Right renal cortex interstitium (tissue), 3 donors: ENCODE measurements around the gene KRTAP4-9. TPM values are rescaled to one million over a fixed set of nuclear protein-coding genes. Genes with fewer than 3 reads are reported as not detected.
"Not testable (repeated sequence)": the region's sequence is repeated elsewhere in the genome, so short reads cannot be mapped to it uniquely, and the experiment has no call there.

Source experiments
- DNase-seq, 3 donors: peaks; one replicate each; pipeline ENCODE4 v3.0.0-alpha.2; 2013; ENCODE audit warnings: low read depth in 3 of 3, low spot score in 2 of 3
- polyA plus RNA-seq, 3 donors: library from polyadenylated mRNA; unstranded; fragments of 120-200 nt; gene quantifications; one replicate each; pipeline ENCODE4 v1.2.1, GENCODE V29; 2013; ENCODE audit not compliant: insufficient read length in 3 of 3

The KRTAP4-9 gene
- polyA plus RNA-seq, 3 donors = not detected

GRCh38 chr17:41125064-41125463 is 19.9 kb downstream of the KRTAP4-9 start:
- no peak for DNase-seq

GRCh38 chr17:41126412-41126811 is 21.2 kb downstream of the KRTAP4-9 start:
- no peak for DNase-seq

GRCh38 chr17:41127371-41127770 is 22.2 kb downstream of the KRTAP4-9 start:
- DNase-seq = no peak

DNA sequence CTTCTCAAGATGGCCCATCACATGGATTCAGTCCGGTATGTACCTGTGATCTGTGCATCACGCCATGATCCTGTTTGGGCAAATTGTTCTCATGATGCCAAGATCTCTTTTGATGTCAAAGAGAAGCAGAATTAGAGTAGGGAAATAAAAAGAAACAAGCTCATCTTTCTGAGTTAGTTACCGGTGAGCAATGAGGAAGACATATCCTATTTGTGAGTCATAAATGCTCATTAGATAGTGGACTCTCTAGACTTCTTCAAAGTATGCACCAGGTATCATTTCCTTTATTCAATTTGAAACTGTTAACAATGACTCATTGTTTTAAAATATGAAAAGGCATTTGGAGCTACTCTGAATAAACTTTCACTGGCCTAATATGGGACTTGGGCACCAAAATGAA is 26.8 kb downstream of the KRTAP4-9 start:
- DNase-seq = no peak

DNA sequence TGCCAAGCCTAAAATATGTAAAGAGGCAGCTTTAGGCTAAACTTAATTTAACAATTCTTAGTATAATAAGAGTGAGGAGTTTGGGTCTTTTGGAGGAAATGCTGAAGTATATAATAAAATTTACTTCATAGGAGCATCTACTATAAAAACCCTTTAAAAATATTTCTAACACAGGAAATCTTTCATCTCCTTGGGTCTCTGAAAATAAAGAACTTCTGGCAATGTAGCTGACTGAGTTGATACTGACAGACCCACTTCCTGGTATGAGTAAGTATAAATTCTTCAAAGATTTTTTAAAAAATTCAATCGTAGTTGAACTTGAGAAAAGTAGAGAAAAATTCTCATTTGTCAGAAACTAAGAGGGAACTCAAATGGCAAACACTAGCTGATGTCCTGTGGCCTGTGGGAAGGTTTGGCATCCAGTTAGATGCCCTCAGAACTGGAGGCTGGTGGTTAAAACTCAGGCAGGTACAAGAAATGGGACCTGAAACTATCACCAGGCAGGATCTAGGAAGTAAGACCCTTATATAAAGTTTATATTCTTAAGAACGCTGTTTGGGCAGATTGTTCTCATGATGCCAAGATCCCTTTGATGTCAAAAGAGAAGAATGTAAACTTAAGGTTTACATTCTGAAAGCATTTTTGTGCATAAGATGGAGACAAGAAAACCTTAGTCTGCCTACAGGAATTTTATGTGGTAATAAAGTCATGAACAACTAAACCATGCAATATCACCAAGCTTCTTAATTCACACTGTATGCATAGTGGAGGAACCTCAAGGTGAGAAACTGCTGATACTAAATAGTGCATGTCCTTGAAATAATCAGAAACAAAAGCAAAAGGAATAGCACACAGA is 28.9 kb downstream of the KRTAP4-9 start:
- no peak for DNase-seq

GRCh38 chr17:41139865-41140264 is 34.7 kb downstream of the KRTAP4-9 start:
- DNase-seq = not testable (repeated sequence)

GRCh38 chr17:41140360-41141131 is 35.4 kb downstream of the KRTAP4-9 start, which contains the start of gene KRTAP4-6:
TSS of gene KRTAP4-6 (minus strand) at chr17:41140544. CDS start at chr17:41140487, 57 bp downstream.
- no peak for DNase-seq

- no peak for DNase-seq
These were observed 36.2 kb downstream of the KRTAP4-9 start for GRCh38 chr17:41141361-41141760.

DNA sequence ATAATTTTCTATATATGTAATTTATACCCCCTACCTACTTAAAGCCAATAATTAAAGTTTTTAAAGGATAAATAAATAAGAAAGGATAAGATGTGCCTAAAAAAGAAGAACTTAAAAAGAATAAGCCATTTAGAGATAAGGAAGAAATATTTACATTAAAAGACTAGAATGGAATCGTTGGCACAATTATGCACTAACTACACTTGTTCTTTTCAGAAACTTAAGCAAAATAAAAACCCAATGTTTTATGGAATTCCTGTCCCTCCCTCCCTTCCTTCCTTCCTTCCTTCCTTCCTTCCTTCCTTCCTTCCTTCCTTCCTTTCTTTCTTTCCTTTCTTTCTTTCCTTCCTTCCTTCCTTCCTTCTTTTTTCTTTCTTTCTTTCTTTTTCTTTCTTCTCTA is 39.7 kb downstream of the KRTAP4-9 start:
- no peak for DNase-seq

GRCh38 chr17:41145261-41145660 is 40.1 kb downstream of the KRTAP4-9 start:
- DNase-seq = no peak

- no peak for DNase-seq
These were observed 42.5 kb downstream of the KRTAP4-9 start for GRCh38 chr17:41147531-41148204.

DNA sequence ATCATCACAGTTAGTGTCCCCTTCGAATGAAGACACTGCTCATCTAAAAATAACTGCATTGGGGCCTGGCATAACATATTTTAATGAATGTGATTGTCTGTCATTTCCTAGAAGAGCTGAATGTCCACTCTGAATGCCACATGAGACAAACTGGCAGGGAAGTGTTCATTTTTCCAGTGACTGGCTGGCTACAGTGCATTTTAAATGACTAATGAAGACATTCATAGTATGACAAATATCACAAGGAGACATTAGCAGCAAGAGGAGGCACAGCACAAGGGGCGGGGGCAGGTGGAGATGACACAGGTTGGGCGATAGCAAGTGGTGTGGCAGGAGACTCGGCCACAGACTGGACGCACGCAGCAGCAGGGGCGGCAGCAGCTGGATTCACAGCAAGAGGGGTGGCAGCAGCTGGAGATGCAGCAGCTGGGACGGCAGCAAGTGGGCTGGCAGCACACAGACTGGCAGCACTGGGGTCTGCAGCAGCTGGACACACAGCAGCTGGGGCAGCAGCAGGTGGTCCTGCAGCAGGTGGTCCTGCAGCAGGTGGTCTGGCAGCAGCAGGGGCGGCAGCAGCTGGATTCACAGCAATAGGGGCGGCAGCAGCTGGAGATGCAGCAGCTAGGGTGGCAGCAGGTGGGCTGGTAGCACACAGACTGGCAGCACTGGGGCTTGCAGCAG is 43.9 kb downstream of the KRTAP4-9 start:
- DNase-seq = not testable (repeated sequence)

GRCh38 chr17:41149652-41149985 is 44.4 kb downstream of the KRTAP4-9 start, which contains the start of gene KRTAP4-5:
TSS of gene KRTAP4-5 (minus strand) at chr17:41149825. CDS start at chr17:41149767, 58 bp downstream.
- DNase-seq = no peak

DNA sequence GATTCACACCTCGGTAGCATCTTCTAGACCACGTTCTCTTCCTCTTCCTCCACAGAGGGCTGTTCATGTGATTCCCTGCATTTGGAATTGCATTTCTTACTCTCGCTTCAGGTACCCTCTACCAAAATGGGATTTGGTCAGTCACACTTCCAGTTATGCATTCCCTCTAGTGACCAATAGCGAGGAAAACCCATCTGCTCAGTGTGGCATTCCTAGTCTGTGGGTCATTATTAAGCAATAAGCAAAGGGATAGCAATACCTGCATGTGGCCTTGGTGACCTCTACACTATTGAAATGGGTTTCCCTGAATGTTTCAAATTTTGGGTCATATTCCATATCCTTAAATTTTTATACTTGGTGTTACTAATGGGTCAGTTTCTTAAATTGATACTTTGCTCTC is 44.8 kb downstream of the KRTAP4-9 start:
- DNase-seq = no peak

- DNase-seq = no peak
These were observed 46.3 kb downstream of the KRTAP4-9 start for GRCh38 chr17:41151525-41151924.

GRCh38 chr17:41153856-41154255 is 48.7 kb downstream of the KRTAP4-9 start:
- DNase-seq = no peak

Other genes starting within 250 kb of the KRTAP4-9 start
- gene KRT12, start 238.2 kb upstream of the KRTAP4-9 start, polyA plus RNA-seq = not detected
- gene KRT20, start 220.1 kb upstream of the KRTAP4-9 start, polyA plus RNA-seq = under 1 TPM in 2 of 3 donors, not detected in 1; 0.17 to 0.37 TPM
- 1 to 10 TPM in 2 of 3 donors, under 1 TPM in 1; 0.45 to 2.2 (median 2.0) TPM for gene KRT23, start 167.7 kb upstream of the KRTAP4-9 start, polyA plus RNA-seq
- gene KRT39, start 138.4 kb upstream of the KRTAP4-9 start, polyA plus RNA-seq = not detected
- gene KRT40, start 121.1 kb upstream of the KRTAP4-9 start, polyA plus RNA-seq = not detected
- gene KRTAP3-3, start 111.2 kb upstream of the KRTAP4-9 start, polyA plus RNA-seq = not detected
- gene KRTAP3-2, start 105.5 kb upstream of the KRTAP4-9 start, polyA plus RNA-seq = not detected
- not detected for gene KRTAP3-1, start 96.3 kb upstream of the KRTAP4-9 start, polyA plus RNA-seq
- not detected for gene KRTAP1-5, start 78.2 kb upstream of the KRTAP4-9 start, polyA plus RNA-seq
- gene KRTAP1-4, start 75.2 kb upstream of the KRTAP4-9 start, polyA plus RNA-seq = not detected
- gene KRTAP1-3, start 70.5 kb upstream of the KRTAP4-9 start, polyA plus RNA-seq = not detected
- gene KRTAP1-1, start 63.9 kb upstream of the KRTAP4-9 start, polyA plus RNA-seq = not detected
- not detected for gene KRTAP2-1, start 58.1 kb upstream of the KRTAP4-9 start, polyA plus RNA-seq
- gene KRTAP2-2, start 50.2 kb upstream of the KRTAP4-9 start, polyA plus RNA-seq = not detected
- not detected for gene KRTAP2-3, start 45.3 kb upstream of the KRTAP4-9 start, polyA plus RNA-seq
- not detected for gene KRTAP2-4, start 39.5 kb upstream of the KRTAP4-9 start, polyA plus RNA-seq
- not detected for gene KRTAP4-7, start 21.2 kb upstream of the KRTAP4-9 start, polyA plus RNA-seq
- not detected for gene KRTAP4-8, start 7.2 kb upstream of the KRTAP4-9 start, polyA plus RNA-seq
- not detected for gene KRTAP4-16, start 3.2 kb upstream of the KRTAP4-9 start, polyA plus RNA-seq
- not detected for gene KRTAP4-11, start 13.0 kb downstream of the KRTAP4-9 start, polyA plus RNA-seq
- gene KRTAP4-12, start 18.8 kb downstream of the KRTAP4-9 start, polyA plus RNA-seq = not detected
- not detected for gene KRTAP4-6, start 35.2 kb downstream of the KRTAP4-9 start, polyA plus RNA-seq
- gene KRTAP4-5, start 44.4 kb downstream of the KRTAP4-9 start, polyA plus RNA-seq = not detected
- gene KRTAP4-4, start 55.4 kb downstream of the KRTAP4-9 start, polyA plus RNA-seq = not detected
- not detected for gene KRTAP4-3, start 62.8 kb downstream of the KRTAP4-9 start, polyA plus RNA-seq
- not detected for gene KRTAP4-2, start 72.8 kb downstream of the KRTAP4-9 start, polyA plus RNA-seq
- not detected for gene KRTAP4-1, start 79.5 kb downstream of the KRTAP4-9 start, polyA plus RNA-seq
- gene KRTAP9-1, start 84.5 kb downstream of the KRTAP4-9 start, polyA plus RNA-seq = not detected
- gene KRTAP9-2, start 121.3 kb downstream of the KRTAP4-9 start, polyA plus RNA-seq = not detected
- not detected for gene KRTAP9-3, start 127.1 kb downstream of the KRTAP4-9 start, polyA plus RNA-seq
- gene KRTAP9-8, start 132.6 kb downstream of the KRTAP4-9 start, polyA plus RNA-seq = not detected
- not detected for gene KRTAP9-4, start 144.3 kb downstream of the KRTAP4-9 start, polyA plus RNA-seq
- gene KRTAP9-9, start 150.0 kb downstream of the KRTAP4-9 start, polyA plus RNA-seq = not detected
- under 1 TPM; 0.10 to 0.14 (median 0.11) TPM for gene KRTAP9-6, start 160.0 kb downstream of the KRTAP4-9 start, polyA plus RNA-seq
- not detected for gene KRTAP9-7, start 170.3 kb downstream of the KRTAP4-9 start, polyA plus RNA-seq
- gene KRTAP29-1, start 197.5 kb downstream of the KRTAP4-9 start, polyA plus RNA-seq = not detected
- gene KRTAP16-1, start 203.9 kb downstream of the KRTAP4-9 start, polyA plus RNA-seq = not detected
- gene KRTAP17-1, start 210.3 kb downstream of the KRTAP4-9 start, polyA plus RNA-seq = not detected
- not detected for gene KRT33A, start 245.4 kb downstream of the KRTAP4-9 start, polyA plus RNA-seq